Astrocyte of the spinal cord (primary cell): ENCODE measurements around the gene FALEC.

Experiments
- DNase-seq: peaks from one replicate; pipeline ENCODE4 v3.0.0; 2011; ENCODE audit warnings: low read depth, low spot score
- H3K4me3 ChIP-seq: 2 replicates; pipeline ENCODE4 v1.5.1; 2011; ENCODE audit warnings: low read depth, mild to moderate bottlenecking, low read length, moderate library complexity
- in situ Hi-C: cut with HindIII; loops from 2 replicates; pipeline ENCODE4 v1.10.0; 2017; ENCODE audit warnings: low sequenced_read_pairs
- TF ChIP-seq, protein P1 (sequence below): IDR thresholded peaks from 2 replicates; pipeline ENCODE4 v1.5.1; 2012; ENCODE audit warnings: low read depth, mild to moderate bottlenecking, low read length, inconsistent platforms

The FALEC gene

DNA sequence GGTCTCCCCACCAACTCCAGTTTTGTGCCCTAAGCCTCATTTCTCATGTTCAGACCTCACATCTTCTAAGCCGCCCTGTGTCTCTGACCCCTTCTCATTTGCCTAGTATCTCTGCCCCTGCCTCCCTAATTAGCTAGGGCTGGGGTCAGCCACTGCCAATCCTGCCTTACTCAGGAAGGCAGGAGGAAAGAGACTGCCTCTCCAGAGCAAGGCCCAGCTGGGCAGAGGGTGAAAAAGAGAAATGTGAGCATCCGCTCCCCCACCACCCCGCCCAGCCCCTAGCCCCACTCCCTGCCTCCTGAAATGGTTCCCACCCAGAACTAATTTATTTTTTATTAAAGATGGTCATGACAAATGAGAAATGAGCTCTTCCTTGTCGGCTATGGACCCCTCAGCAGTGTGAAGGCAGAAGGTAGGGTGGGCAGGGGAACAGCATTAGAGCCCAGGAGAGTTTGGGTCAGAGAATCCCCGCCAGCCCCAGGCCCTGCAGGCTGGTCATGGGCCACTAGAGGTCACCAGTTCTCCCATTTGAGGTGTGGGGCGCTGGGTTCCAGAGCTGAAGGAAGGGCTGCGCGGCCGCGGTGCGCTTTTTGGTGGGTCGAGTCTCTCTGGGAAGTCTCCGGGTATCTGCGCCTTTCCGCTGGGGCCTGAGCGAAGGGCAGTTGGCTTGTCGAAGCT lies 45.2 kb downstream of the FALEC start:
- TF ChIP-seq, protein P1, sequence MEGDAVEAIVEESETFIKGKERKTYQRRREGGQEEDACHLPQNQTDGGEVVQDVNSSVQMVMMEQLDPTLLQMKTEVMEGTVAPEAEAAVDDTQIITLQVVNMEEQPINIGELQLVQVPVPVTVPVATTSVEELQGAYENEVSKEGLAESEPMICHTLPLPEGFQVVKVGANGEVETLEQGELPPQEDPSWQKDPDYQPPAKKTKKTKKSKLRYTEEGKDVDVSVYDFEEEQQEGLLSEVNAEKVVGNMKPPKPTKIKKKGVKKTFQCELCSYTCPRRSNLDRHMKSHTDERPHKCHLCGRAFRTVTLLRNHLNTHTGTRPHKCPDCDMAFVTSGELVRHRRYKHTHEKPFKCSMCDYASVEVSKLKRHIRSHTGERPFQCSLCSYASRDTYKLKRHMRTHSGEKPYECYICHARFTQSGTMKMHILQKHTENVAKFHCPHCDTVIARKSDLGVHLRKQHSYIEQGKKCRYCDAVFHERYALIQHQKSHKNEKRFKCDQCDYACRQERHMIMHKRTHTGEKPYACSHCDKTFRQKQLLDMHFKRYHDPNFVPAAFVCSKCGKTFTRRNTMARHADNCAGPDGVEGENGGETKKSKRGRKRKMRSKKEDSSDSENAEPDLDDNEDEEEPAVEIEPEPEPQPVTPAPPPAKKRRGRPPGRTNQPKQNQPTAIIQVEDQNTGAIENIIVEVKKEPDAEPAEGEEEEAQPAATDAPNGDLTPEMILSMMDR, result peak; percentile 87
- peak overlapping the region; percentile 55 for H3K4me3 ChIP-seq
- no peak for DNase-seq
- in situ Hi-C loops, result no loop called here

DNA sequence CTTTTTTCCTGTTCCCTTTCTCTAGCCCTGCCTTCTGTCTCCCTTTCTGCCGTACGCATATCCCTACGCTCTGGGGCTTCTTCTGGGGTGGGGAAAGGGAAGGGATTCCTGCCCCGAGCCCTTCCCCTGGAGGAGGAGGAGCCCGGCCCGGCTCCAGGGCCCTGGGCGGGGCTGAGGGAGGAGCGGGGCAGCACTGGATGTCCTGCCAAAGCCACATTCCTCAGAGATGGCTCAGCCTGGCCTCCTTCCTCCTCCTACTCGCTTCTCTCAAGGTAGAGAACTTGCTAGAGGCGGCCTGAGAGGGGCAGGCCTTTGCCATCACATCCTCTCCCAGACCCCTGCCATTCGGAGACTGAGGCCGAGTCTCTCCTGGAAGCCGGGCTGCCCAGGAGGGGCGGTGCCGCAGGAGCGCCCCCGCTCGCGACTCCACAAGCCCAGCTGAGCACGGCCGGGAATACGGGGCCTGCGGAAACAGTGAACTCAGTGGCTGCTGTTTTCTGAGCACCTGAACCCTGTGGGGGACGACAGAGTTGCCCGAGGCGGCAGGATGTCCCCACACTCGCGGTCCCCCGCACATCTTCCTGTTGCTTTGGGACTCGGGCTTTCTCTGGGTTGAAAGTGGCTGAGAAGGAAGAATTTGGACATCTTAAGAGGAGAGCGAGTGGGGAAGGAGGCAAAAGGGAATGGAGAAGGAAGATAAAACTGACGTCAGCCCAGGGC lies 45.9 kb downstream of the FALEC start:
- peak overlapping the region; percentile 55 for H3K4me3 ChIP-seq
- DNase-seq, result peak; percentile 99
- TF ChIP-seq, protein P1, result peak; percentile 29
- in situ Hi-C loops, result no loop called here

DNA sequence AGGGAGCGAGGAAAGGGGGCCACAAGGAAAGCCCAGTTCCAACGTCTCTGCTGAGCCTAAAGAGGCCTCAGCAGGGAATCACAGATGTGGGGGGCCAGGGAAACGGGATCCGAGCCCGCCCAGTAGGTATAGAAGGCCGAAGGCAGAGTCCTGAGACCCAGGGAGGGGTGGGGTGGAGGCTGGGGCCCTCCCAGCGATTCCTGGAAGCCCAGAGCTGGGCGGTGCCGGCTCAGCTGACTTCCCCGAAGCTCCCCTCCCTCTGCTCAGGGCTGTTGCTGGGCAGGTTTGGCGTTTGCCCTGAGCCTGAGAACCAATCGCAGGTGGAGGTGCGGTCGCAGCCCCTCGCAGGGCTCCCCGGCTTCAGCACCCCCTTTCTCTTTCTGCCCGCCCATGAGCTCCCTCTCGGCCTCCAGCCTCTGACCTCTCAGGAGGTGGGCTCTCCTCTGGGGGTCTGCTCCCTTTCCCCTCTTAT lies 46.5 kb downstream of the FALEC start:
- in situ Hi-C loops, result no loop called here
- TF ChIP-seq, protein P1, result no peak
- H3K4me3 ChIP-seq, result peak overlapping the region; percentile 55
- peak; percentile 98 for DNase-seq

DNA sequence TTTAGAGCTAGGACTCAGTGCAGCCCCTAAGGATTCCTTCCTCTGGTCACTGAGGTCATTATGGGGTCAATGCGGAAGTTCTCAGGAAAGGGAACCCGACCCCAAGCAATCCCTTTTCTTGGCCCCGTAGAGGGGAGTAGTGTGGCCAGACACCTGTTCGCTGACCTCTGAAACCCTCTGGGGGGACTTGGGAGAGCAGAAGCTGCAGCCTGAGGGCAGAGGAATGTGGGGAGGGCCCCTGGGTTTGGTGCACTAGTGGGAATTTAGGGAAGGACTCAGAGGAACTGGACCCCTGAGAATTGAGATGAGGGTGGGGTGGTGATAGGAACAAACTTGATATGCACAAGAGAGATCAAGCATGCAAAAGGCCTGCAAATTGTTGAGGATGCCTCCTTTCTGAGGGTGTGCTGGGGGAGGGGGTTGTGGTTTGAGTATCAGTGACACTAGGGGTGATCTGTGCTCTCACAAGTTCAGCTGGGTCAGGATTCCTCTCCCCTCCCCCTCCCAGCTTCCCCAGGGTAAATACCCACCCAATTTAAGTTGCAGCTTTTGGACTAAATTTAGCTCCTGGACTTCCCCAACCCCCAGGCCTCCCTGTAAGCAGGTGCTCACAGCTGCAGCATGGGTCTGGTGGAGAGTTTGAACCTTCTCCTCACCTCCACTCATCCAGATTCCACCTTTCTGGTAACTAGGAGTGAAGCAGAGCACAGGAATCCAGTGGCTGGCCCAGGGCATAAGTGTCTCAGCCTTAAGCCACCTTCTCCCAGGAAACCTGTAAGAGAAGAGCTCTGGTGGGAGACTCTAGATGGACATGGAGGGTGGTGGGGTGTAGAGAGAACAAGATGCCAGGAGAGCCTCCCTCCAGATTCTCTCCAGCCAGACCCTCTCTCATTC lies 47.1 kb downstream of the FALEC start:
- in situ Hi-C loops, result no loop called here
- H3K4me3 ChIP-seq, result no peak overlapping the region
- no peak for DNase-seq
- TF ChIP-seq, protein P1, result no peak

DNA sequence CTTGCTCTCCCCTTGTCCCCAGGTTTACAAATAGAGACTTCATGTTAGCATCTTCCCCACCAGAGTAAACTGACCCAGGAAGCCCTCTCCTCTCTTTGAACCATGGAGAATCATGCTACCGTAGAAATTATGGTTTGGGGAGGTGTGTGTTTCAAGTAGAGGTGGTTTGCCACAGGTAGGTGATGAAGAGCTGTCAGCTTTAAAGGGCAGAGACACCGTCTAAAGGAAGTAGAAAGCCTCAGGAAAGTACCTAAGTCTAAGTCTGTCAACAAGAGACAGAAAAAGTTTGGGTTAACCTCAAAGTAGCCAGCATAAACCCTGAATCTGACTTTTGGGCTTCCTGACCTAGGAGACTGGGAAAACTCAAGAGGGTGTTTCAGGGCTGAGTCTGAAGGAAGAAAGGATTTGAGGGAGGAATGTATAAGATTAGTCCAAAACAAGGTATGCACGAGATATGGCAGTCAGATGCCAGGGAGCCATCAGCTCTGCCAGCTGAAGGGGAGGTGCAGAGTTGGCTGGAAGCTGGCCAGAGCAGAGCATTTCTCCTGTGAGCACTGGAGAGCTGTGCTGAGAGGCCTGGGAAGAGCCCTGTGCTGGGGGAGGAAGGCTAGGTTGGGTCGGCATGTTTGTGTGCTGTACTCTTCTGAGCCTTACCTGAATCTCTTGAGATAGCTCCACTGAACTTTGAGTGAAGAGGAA lies 47.9 kb downstream of the FALEC start:
- DNase-seq, result peak; percentile 41
- H3K4me3 ChIP-seq, result no peak overlapping the region
- in situ Hi-C loops, result no loop called here
- TF ChIP-seq, protein P1, result no peak
